ENCODE data around the gene ALOX5.
"Not testable (repeated sequence)": the region's sequence is repeated elsewhere in the genome, so short reads cannot be mapped to it uniquely, and the experiment has no call there.

The ALOX5 gene

DNA sequence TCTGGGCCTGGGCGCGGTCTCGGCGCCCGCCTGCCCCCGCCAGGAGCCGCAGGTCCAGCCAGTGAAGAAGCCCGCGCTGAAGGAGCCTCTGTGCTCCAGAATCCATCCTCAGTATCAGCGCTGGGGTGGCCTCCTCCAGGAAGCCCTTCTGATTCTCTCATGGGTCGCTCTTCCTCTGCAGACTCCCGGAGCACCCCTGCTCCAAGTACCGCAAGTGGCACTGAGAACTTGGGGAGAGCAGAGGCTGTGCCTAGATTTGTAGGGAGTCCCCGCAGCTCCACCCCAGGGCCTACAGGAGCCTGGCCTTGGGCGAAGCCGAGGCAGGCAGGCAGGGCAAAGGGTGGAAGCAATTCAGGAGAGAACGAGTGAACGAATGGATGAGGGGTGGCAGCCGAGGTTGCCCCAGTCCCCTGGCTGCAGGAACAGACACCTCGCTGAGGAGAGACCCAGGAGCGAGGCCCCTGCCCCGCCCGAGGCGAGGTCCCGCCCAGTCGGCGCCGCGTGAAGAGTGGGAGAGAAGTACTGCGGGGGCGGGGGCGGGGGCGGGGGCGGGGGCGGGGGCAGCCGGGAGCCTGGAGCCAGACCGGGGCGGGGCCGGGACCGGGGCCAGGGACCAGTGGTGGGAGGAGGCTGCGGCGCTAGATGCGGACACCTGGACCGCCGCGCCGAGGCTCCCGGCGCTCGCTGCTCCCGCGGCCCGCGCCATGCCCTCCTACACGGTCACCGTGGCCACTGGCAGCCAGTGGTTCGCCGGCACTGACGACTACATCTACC is at the start of gene ALOX5:
TSS of gene ALOX5 (plus strand) at position 641 of the 774 bp plus-strand sequence. CDS start at position 705, 64 bp downstream.
- DNase-seq (ENCODE audit: low read depth in 2 of 3, low spot score in 1 of 3), result peak in 1 of 3 donors; percentile 10

DNA sequence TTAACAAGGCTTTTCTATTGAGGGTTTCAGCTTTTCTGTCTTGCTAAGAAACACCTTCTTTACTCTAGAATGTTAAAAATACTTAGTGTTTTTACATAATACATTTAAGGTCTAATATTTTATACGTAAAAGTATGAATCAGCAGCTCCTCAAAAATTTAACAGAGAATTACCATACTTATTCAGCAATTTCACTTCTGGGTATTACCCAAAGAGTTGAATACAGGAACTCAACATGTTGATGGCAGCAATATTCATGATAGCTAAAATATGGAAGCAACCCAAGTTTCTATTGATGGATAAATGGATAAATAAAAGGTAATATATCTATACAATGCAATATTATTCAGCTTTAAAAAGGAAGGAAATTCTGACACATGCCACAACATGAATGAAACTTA is 48.9 kb upstream of the ALOX5 start:
- DNase-seq (ENCODE audit: low read depth in 2 of 3, low spot score in 1 of 3), result no peak

DNA sequence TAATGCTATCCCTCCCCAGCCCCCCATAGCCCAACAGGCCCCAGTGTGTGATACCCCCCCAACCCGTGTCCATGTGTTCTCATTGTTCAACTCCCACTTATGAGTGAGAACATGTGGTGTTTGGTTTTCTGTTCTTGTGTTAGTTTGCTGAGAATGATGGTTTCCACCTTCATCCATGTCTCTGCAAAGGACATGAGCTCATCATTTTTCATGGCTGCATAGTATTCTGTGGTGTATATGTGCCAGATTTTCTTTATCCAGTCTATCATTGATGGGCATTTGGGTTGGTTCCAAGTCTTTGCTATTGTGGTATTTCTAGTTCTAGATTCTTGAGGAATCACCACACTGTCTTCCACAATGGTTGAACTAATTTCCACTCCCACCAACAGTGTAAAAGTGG is 47.2 kb upstream of the ALOX5 start:
- not testable (repeated sequence) for DNase-seq (ENCODE audit: low read depth in 2 of 3, low spot score in 1 of 3)

DNA sequence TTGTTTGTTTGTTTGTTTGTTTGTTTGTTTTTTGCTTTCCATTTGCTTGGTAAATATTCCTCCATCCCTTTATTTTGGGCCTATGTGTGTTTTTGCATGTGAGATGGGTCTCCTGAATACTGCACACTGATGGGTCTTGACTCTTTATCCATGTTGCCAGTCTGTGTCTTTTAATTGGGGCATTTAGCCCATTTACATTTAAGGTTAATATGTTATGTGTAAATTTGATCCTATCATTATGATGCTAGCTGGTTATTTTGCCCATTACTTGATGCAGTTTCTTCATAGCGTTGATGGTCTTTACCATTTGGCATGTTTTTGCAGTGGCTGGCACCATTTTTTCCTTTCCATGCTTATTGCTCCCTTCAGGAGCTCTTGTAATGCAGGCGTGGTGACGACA is 42.2 kb upstream of the ALOX5 start:
- not testable (repeated sequence) for DNase-seq (ENCODE audit: low read depth in 2 of 3, low spot score in 1 of 3)

DNA sequence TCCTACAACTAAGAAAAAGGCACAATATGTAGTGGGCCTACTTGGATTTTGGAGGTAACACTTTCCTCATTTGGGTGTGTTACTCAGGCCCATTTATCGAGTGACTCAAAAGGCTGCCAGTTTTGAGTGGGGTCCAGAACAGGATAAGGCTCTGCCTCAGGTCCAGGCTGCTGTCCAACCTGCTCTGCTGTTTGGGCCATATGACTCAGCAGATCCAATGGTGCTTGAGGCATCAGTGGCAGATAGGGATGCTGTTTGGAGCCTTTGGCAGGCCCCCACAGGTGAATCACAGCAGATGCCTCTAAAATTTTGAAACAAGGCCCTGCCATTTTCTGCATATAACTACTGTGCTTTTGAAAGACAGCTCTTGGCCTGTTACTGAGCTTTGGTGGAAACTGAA is 34.1 kb upstream of the ALOX5 start:
- no peak for DNase-seq (ENCODE audit: low read depth in 2 of 3, low spot score in 1 of 3)

DNA sequence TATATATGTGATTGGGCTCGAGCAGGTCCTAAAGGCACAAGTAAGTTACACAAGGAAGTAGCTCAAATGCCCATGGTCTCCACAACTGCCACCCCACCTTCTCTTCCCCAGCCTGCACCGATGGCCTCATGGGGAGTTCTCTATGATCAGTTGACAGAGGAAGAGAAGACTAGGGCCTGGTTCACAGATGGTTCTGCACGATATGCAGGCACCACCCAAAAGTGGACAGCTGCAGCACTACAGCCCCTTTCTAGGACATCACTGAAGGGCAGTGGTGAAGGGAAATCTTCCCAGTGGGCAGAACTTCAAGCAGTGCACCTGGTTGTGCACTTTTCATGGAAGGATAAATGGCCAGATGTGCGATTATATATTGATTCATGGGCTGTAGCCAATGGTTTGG is 33.6 kb upstream of the ALOX5 start:
- not testable (repeated sequence) for DNase-seq (ENCODE audit: low read depth in 2 of 3, low spot score in 1 of 3)

DNA sequence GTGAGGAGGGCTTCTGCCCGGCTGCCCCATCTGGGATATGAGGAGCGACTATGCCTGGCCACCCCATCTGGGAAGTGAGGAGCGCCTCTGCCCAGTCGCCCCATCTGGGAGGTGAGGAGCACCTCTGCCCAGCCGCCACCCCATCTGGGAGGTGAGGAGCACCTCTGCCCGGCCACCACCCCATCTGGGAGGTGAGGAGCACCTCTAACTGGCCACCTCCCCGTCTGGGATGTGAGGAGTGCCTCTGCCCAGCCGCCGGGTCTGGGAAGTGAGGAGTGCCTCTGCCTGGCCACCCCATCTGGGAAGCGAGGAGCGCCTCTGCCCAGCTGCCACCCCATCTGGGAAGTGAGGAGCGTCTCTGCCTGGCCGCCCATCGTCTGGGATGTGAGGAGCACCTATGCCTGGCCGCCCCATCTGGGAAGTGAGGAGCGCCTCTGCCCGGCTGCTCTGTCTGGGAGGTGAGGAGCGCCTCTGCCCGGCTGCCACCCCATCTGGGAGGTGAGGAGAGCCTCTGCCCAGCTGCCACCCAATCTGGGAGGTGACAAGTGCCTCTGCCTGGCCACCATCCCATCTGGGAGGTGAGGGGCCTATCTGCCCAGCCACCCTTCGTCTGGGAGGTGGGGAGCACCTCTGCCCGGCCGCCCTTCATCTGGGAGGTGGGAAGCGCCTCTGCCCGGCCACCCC is 27.2 kb upstream of the ALOX5 start:
- not testable (repeated sequence) for DNase-seq (ENCODE audit: low read depth in 2 of 3, low spot score in 1 of 3)

DNA sequence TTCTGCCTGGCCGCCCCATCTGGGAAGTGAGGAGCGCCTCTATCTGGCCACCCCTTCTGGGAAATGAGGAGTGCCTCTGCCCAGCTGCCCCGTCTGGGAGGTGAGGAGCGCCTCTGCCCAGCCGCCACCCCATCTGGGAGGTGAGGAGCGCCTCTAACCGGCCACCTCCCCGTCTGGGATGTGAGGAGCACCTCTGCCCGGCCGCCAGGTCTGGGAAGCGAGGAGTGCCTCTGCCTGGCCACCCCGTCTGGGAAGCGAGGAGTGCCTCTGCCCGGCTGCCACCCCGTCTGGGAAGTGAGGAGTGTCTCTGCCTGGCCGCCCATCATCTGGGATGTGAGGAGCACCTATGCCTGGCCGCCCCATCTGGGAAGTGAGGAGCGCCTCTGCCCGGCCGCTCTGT is 26.6 kb upstream of the ALOX5 start:
- not testable (repeated sequence) for DNase-seq (ENCODE audit: low read depth in 2 of 3, low spot score in 1 of 3)

DNA sequence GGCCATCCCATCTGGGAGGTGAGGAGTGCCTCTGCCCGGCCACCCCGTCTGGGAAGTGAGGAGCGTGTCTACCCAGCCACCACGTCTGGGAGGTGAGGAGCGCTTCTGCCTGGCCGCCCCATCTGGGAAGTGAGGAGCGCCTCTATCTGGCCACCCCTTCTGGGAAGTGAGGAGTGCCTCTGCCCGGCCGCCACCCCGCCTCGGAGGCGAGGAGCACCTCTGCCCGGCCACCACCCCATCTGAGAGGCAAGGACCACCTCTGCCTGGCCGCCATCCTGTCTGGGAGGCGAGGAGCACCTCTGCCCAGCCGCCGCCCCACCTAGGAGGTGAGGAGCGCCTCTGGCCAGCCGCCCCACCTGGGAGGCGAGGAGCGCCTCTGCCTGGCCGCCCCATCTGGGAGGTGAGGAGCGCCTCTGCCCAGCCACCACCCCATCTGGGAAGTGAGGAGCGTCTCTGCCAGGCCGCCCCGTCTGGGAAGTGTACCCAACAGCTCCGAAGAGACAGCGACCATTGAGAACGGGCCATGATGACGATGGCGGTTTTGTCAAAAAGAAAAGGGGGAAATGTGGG is 25.7 kb upstream of the ALOX5 start:
- DNase-seq (ENCODE audit: low read depth in 2 of 3, low spot score in 1 of 3), result not testable (repeated sequence)

DNA sequence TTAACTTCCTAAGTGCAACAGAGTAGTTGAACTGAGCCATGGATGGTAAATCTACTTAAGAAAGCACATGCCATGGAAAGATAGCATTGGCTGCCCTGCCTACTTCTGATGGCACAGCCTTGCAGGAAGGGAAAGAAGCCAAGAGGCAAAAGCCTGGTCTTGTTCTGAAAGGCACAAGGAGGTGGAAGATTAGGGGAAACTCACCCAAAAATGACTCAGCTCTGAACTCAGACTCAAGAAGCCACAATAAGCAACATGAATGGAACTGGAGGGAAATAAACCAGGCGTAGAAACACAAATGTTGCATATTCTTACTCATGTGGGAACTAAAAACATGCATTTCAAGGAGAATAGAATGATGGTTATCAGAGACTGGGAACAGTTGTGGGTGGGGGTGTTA is 20.8 kb upstream of the ALOX5 start:
- peak in 1 of 3 donors; percentile 4 for DNase-seq (ENCODE audit: low read depth in 2 of 3, low spot score in 1 of 3)

DNA sequence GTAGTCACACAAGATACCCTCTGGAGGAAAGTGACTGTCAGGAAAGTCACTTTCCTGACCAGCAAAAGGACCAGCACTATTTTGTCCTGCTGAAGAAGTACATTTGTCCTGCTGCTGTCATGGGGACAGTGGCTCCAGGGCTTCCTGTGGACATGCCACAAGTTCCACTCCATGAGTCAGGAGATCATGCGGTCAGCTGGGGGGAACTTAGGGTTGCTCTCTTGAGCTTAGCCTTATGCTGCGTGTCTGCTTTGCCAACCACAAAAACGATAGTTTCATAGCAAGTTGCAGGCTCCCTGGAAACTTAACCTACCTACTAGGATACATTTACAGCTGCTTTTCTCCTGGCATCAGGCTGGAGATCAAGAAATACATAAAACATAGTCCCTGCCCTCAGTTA is 19.8 kb upstream of the ALOX5 start:
- no peak for DNase-seq (ENCODE audit: low read depth in 2 of 3, low spot score in 1 of 3)

DNA sequence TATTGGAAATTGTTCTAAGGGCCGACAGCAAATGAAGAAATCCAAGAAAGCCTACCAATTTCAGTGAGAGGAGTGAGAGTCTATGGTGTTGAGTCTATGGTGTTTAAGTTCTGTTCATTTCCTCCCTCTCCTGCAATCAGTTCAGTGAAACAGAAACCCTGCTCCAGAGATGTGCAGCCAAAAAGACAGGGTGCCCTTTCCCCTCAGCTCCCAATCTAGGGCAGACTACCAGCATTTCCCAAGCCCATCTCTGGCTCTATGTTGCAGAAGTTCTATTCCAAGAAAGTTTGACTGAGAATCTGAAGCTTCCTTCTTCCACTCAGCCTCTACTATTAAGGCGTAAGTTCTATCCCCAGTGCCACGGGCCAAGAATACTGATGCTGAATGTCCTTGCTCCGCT is 18.5 kb upstream of the ALOX5 start:
- no peak for DNase-seq (ENCODE audit: low read depth in 2 of 3, low spot score in 1 of 3)

DNA sequence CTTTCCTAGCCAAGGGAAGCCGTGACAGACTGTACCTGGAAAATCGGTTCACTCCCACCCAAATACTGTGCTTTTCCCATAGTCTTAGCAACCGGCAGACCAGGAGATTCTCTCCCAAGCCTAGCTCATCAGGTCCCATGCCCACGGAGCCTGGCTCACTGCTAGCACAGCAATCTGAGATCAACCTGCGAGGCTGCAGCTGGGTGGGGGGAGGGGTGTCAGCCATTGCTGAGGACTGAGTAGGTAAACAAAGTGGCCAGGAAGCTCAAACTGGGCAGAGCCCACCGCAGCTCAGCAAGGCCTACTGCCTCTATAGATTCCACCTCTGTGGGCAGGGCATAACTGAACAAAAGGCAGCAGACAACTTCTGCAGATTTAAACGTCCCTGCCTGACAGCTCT is 15.1 kb upstream of the ALOX5 start:
- not testable (repeated sequence) for DNase-seq (ENCODE audit: low read depth in 2 of 3, low spot score in 1 of 3)

DNA sequence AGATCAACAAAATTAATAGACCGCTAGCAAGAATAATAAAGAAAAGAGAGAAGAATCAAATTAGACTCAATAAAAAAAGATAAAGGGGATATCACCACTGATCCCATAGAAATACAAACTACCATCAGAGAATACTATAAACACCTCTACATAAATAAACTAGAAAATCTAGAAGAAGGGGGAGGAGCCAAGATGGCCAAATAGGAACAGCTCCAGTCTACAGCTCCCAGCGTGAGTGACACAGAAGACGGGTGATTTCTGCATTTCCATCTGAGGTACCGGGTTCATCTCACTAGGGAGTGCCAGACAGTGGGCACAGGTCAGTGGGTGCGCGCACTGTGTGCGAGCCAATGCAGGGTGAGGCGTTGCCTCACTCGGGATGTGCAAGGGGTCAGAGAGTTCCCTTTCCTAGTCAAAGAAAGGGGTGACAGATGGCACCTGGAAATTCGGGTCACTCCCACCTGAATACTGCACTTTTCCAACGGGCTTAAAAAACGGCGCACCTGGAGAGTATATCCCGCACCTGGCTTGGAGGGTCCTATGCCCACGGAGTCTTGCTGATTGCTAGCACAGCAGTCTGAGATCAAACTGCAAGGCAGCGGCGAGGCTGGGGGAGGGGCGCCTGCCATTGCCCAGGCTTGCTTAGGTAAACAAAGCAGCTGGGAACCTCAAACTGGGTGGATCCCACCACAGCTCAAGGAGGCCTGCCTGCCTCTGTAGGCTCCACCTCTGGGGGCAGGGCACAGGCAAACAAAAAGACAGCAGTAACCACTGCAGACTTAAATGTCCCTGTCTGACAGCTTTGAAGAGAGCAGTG is 11.8 kb upstream of the ALOX5 start:
- DNase-seq (ENCODE audit: low read depth in 2 of 3, low spot score in 1 of 3), result not testable (repeated sequence)

DNA sequence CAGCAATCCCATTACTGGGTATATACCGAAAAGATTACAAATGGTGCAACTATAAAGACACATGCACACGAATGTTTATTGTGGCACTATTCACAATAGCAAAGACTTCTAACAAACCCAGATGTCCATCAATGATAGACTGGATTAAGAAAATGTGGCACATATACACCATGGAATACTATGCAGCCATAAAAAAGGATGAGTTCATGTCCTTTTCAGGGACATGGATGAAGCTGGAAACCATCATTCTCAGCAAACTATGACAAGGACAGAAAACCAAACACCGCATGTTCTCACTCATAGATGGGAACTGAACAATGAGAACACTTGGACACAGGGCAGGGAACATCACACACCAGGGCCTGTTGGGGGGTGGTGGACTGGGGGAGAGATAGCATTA is 6.4 kb upstream of the ALOX5 start:
- not testable (repeated sequence) for DNase-seq (ENCODE audit: low read depth in 2 of 3, low spot score in 1 of 3)

DNA sequence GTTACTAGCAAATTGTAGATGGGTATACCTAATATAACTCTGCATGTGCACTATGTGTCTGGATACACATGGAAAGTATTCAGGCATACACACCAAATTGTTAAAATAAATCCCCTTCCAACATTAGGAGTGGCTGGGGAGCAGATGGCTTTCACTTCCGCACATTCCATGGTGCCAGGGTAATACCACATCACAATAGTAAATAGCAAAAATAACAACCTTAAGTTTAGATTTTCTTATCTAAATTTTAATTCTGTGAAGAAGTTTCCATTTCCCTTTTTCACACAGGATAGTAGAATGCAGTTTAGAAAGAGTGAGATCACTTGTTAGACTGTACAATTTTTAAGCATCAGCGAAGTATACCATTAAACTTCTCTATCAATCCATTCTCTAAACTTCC is 5.8 kb upstream of the ALOX5 start:
- DNase-seq (ENCODE audit: low read depth in 2 of 3, low spot score in 1 of 3), result no peak

DNA sequence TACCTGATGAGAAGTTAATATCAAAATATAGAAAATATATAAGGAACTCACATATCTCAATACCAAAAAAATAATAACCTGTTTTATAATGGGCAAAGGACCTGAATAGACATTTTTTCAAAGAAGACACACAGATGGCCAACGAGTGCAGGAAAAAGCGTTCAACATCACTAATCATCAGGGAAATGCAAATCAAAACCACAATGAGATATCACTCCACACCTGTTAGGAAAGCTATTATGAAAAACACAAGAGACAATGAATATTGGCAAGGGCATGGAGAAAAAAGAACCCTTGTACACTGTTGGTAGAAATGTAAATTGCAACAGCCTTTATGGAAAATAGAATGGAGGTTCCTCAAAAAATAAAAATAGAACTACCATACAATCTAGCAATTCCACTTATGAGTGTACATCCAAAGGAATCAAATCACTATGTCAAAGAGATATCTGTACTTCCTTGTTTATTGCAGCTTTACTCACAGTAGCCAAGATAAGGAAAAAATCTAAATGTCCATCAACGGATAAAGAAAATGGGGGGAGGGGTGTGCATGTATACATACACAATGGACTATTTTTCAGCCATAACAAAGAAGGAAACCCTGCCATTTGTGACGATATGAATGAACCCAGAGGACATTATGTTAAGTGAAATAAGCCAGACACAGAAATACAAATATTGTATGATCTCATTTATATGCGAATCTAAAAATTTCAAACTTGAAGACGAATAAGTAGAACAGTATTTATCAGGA is 3.6 kb upstream of the ALOX5 start:
- no peak for DNase-seq (ENCODE audit: low read depth in 2 of 3, low spot score in 1 of 3)

DNA sequence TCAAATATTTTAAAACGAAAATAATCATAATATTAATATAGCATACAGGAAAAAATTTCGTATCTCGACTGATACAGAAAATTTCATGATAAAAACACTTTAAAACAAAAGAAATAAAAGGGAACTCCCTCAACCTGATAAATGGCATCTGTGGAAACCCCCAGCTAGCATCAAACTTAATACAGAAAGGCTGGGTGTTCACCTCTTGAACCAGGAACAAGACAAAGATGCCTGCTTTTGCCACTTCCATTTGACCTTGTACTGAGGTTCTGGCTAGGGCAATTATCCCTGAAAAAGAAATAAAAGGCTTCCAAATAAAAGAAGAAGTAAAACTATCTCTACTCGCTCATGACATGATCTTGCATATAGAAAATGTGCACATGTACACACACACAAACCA is 2.5 kb upstream of the ALOX5 start:
- DNase-seq (ENCODE audit: low read depth in 2 of 3, low spot score in 1 of 3), result no peak

DNA sequence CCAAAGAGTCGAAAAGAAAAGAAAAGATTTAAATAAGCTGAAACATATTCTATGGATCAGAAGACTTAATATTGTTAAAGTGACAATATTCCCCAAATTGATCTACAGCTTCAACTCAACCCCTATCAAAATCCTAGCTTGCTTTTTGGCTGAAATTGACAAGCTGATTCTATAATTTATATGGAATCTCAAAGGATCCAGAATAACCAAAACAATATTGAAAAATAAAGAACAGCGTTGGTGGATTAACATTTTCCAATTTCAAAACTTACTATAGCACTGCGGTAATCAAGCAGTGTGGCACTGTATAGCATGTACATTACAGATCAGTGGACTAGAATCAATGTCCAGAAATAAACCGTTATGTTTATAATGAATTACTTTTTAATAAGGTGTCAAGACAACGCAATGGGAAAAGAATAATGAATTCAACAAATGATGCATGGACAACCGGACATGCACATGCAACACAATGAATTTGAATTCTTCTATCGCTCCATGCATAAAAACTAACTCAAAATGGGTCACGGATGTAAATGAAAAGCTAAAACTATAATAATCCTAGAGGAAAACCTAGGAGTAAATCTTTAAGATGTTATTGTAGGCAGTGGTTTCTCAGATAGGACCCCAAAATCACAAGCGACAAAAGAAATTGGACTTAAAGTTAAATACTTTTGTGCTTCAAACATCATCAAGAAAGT is 1.6 kb upstream of the ALOX5 start:
- DNase-seq (ENCODE audit: low read depth in 2 of 3, low spot score in 1 of 3), result no peak

DNA sequence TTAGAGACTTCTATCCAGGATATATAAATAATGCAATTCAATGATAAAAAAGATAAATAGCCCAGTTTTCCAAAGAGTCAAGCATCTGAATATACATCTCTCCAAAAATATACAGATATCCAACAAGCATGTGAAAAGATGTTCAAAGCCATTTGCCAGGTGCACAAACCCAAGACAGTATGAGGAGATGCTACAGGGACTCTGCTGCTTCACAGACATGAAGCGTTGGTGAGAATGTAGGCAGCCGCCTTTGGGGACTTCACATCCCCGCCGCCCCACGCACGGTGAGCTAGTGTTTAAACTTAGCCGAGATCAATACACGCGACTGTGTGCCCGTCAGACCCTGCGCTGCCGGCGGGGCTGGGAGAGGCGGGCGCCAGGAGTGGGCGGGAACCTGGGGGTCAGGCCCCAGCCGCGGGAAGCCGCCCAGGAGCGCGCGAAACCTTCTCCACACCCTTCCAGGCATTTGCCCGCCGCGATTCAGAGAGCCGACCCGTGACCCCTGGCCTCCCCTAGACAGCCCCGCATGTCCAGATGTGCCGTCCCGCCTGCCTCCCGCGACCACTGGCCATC is 927 bp upstream of the ALOX5 start:
- DNase-seq (ENCODE audit: low read depth in 2 of 3, low spot score in 1 of 3), result no peak

All from stimulated activated CD4-positive, alpha-beta T cell treated with anti-CD3 and anti-CD28 coated beads, Interleukin-12 subunit alpha, Interleukin-12 subunit beta, amount 100 ng/mL, for 48 hours (primary cell).